Type B pancreatic cell (in vitro differentiated cells): ENCODE results near the gene HIC2. TPM values are rescaled to one million over a fixed set of nuclear protein-coding genes. Genes with fewer than 3 reads are reported as not detected.
"Not testable (repeated sequence)": the region's sequence is repeated elsewhere in the genome, so short reads cannot be mapped to it uniquely, and the experiment has no call there.

ENCODE experiments used
- DNase-seq: peaks from one replicate; pipeline ENCODE4 v3.0.0; 2021; ENCODE audit warnings: mixed read lengths; ENCODE audit not compliant: unreplicated experiment; ENCODE audit errors: extremely low spot score
- H3K27ac Mint-ChIP-seq: 2 replicates; pipeline ENCODE4 v1.8.0; 2021; ENCODE audit warnings: mild to moderate bottlenecking, mixed read lengths
- H3K27me3 Mint-ChIP-seq: 2 replicates; pipeline ENCODE4 v1.8.0; 2021; ENCODE audit warnings: mixed read lengths
- H3K36me3 Mint-ChIP-seq: 2 replicates; pipeline ENCODE4 v1.8.0; 2021; ENCODE audit warnings: mixed read lengths
- H3K4me1 Mint-ChIP-seq: one replicate; pipeline ENCODE4 v1.8.0; 2021; ENCODE audit warnings: mixed read lengths; ENCODE audit not compliant: unreplicated experiment
- H3K4me3 Mint-ChIP-seq: 2 replicates; pipeline ENCODE4 v1.8.0; 2021; ENCODE audit warnings: mild to moderate bottlenecking, mixed read lengths
- H3K9me3 Mint-ChIP-seq: 2 replicates; pipeline ENCODE4 v1.8.0; 2021; ENCODE audit warnings: mixed read lengths
- total RNA-seq: library from RNA; stranded (reverse); gene quantifications from 2 replicates; pipeline ENCODE4 v1.2.1, GENCODE V29; 2021; ENCODE audit warnings: low replicate concordance
- TF ChIP-seq, protein P1 (sequence below): fragments of 200-600 bp; sonication (generic); conservative IDR thresholded peaks from 2 replicates; pipeline ENCODE4 v1.5.0; 2021; ENCODE audit warnings: antibody characterized with exemption, mild to moderate bottlenecking

Gene HIC2
- total RNA-seq, 1 donor from 2014 or later, result 36.1 TPM

DNA sequence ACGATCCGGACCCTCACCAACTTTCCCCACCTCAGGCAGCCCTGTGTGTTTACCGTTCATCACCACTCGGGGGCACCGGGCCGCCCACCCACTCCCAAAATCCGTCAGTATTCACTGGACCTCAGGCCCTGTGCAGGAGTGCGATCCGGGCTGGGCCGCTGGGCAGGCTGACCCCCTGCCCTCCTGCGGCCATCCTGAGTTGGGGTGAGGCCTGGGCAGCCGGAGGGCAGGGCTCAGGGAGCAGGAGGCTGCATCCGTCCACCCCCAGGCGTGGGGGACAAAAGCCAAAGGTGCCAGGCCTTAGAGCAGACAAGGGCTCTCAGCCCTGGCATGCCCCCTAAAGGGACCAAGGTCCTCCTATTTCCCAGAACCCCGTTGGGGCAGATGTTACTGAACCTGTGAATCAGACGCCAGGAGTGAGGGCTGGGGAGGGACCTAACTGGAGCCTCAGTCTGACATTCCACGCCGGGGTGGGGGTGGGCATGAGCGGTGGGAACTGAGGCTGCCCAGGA is 33.2 kb downstream of the HIC2 start:
- TF ChIP-seq, protein P1, sequence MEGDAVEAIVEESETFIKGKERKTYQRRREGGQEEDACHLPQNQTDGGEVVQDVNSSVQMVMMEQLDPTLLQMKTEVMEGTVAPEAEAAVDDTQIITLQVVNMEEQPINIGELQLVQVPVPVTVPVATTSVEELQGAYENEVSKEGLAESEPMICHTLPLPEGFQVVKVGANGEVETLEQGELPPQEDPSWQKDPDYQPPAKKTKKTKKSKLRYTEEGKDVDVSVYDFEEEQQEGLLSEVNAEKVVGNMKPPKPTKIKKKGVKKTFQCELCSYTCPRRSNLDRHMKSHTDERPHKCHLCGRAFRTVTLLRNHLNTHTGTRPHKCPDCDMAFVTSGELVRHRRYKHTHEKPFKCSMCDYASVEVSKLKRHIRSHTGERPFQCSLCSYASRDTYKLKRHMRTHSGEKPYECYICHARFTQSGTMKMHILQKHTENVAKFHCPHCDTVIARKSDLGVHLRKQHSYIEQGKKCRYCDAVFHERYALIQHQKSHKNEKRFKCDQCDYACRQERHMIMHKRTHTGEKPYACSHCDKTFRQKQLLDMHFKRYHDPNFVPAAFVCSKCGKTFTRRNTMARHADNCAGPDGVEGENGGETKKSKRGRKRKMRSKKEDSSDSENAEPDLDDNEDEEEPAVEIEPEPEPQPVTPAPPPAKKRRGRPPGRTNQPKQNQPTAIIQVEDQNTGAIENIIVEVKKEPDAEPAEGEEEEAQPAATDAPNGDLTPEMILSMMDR, result peak; percentile 45
- no peaks in the 10 kb centered on the region for H3K9me3 Mint-ChIP-seq
- H3K27ac Mint-ChIP-seq, result no peak overlapping the region
- no peaks in the 10 kb centered on the region for H3K27me3 Mint-ChIP-seq
- peaks cover 3% of the 10 kb centered on the region for H3K4me1 Mint-ChIP-seq
- DNase-seq, result peak; percentile 64
- H3K36me3 Mint-ChIP-seq, result no peaks in the 10 kb centered on the region
- no peak overlapping the region for H3K4me3 Mint-ChIP-seq

DNA sequence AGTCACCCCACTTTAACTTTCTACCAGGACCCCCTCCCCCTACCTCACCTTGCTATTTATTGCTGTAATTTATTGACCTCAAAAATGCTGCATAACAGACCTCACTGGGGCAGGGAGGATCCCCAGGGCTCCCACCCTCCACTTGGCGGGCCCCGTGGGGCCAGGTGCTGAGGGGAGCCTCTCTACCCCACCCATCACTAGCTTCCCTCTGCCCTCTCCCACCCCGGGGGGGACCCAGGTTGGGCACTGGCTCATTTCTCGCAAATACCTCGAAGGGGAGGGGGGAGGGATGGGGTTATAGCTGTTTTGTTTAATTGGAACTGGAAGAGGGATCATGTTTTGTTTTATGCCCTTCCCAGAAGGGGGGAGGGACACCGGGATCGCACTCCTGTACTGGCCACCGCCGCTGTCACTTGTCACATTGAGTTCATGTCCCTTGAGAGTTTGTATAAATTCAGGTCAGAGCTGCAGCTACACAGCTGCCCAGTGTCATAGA is 33.7 kb downstream of the HIC2 start:
- H3K9me3 Mint-ChIP-seq, result no peaks in the 10 kb centered on the region
- no peaks in the 10 kb centered on the region for H3K36me3 Mint-ChIP-seq
- peaks cover 3% of the 10 kb centered on the region for H3K4me1 Mint-ChIP-seq
- TF ChIP-seq, protein P1, result no peak
- H3K27me3 Mint-ChIP-seq, result no peaks in the 10 kb centered on the region
- no peak overlapping the region for H3K27ac Mint-ChIP-seq
- DNase-seq, result peak; percentile 50
- H3K4me3 Mint-ChIP-seq, result no peak overlapping the region

DNA sequence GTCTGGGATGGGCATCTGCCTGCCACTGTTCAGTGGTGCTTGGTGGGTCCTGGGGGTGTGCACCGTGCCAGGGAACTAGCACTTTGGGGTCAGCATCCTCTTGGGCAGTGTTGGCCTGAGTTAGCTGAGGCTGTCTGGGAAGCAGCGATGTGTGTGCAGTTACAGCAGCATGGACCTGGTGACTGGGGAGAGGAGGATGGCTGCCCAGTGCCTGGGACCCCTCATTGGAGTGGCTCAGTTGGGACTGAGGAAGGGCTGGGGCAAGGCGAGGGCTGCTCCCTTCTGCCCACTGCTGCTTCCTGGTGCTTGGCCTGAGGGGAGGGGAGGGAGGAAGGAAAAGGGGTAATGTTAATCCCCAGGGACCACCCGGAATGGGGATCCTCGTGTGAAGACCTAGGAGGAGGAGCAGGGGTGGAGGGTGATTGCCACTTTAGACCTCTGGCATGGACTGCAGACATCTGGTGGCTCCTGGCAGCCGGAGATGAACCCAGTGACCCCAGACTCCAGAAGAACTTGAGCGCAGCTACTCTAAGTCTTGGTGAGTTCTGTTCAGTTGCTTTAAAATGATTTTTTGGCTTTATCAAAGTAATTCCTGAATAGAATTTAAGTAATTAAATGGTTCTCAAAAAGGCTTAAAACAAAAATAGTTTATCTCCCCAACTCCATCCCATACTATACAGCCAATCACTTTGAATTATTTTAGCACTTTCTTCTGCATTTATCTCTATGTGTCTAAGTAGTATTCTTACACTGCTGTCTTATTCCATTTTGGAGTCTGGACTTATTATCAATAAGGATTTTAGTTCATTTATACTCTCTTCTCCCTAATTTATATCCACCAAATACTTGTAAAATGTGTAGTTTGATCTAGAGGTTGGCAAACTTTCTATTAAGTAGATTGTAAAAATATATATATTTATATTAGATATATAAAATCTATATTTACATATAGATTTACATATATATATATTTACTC is 34.7 kb downstream of the HIC2 start:
- no peaks in the 10 kb centered on the region for H3K36me3 Mint-ChIP-seq
- peaks cover 3% of the 10 kb centered on the region for H3K4me1 Mint-ChIP-seq
- TF ChIP-seq, protein P1, result no peak
- peak overlapping the region; percentile 34 for H3K27ac Mint-ChIP-seq
- H3K4me3 Mint-ChIP-seq, result no peak overlapping the region
- peak; percentile 45 for DNase-seq
- H3K9me3 Mint-ChIP-seq, result no peaks in the 10 kb centered on the region
- no peaks in the 10 kb centered on the region for H3K27me3 Mint-ChIP-seq

DNA sequence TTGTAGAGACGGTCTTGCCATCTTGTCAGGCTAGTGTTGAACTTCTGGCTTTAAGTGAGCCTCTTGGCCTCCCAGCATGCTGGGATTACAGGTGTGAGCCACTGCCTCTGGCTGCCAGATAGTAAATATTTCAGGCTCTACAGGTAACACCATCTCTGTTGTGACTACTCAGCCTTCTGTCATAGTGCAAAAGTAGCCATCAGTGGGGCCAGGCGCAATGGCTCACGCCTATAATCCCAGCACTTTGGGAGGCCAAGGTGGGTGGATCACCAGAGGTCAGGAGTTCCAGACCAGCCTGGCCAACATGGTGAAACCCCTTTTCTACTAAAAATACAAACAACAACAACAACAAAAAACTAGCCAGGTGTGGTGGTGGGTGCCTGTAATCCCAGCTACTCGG is 35.5 kb downstream of the HIC2 start:
- not testable (repeated sequence) for H3K27me3 Mint-ChIP-seq, H3K9me3 Mint-ChIP-seq, H3K4me3 Mint-ChIP-seq, DNase-seq, H3K27ac Mint-ChIP-seq, H3K4me1 Mint-ChIP-seq, H3K36me3 Mint-ChIP-seq

DNA sequence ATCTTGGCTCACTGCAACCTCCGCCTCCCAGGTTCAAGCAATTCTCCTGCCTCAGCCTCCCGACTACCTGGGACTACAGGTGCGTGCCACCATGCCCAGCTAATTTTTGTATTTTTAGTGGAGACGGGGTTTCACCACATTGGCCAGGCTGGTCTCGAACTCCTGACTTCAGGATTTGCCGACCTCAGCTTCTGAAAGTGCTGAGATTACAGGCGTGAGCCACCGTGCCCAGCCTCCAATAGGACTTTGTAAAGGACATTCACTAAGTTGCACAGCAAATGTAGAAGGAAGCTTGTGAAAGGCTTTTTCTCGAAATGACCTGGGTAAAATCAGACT is 37.8 kb downstream of the HIC2 start:
- H3K4me1 Mint-ChIP-seq, H3K27ac Mint-ChIP-seq, H3K27me3 Mint-ChIP-seq, H3K4me3 Mint-ChIP-seq, H3K36me3 Mint-ChIP-seq, H3K9me3 Mint-ChIP-seq: not testable (repeated sequence)
- DNase-seq, result peak; percentile 36

DNA sequence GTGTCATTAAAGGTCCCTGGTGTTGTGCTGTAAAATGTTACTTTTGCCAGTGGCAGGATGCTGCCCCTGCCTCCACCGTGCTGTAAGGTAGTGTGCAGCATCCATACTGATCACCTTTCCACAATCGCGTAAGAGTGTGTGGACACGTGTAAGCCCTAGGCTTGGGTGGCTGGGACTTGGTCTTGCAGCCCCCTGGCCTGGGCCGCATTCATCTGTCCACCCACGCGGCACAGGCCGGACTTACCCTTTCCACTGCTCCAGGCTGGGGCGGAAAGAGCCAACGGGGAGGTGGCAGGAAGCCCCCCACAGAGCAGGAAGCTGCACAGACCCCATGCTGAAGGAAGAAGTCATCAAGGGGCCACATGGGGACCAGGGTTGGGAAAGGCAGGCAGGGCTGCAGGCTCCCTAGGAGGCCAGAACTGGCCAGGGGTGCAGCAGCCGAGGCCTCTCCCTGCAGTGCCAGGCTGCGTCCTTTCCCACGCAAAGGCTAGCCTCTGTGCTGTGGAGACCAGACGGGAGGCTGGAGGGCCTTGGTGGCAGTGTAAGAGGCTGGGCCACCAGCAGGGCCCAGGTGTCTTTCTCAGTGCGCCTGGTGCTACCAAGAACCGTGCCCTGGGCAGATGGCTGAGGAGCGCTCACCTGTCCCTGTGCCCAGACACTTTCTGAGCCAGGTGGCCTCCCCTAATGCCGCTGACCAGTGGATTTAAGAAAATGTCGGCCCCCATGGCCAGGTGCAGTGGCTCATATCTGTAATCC is 38.3 kb downstream of the HIC2 start:
- Mint-ChIP-seq H3K36me3 (no peaks in the 10 kb centered on the region), H3K27ac (no peak overlapping the region), H3K27me3 (no peaks in the 10 kb centered on the region), H3K9me3 (no peaks in the 10 kb centered on the region), H3K4me3 (no peak overlapping the region), H3K4me1 (peaks cover 5% of the 10 kb centered on the region)
- peak; percentile 67 for DNase-seq
- TF ChIP-seq, protein P1, result no peak
